Motor neuron (in vitro differentiated cells): ENCODE results near the gene KMT5C. TPM values are rescaled to one million over a fixed set of nuclear protein-coding genes. Genes with fewer than 3 reads are reported as not detected.

ENCODE experiments used
- ATAC-seq, 8 experiments: fragments of 200-7000 bp; cut with Tn5 transposase; replicated peaks in 6 of 8; 2 replicates each; pipeline ENCODE4 v1.8.0; 2021; ENCODE audit warnings: mild to moderate bottlenecking in 8 of 8, moderate library complexity in 8 of 8
- H3K27ac ChIP-seq, 2 donors: fragments of 250-450 bp; sonication (Bioruptor Pico); 2 replicates each; pipeline ENCODE4 v1.9.0; 2021; ENCODE audit warnings: antibody characterized with exemption in 2 of 2, mild to moderate bottlenecking in 2 of 2, moderate library complexity in 1 of 2
- H3K4me1 ChIP-seq, 2 donors: fragments of 250-450 bp; sonication (Bioruptor Pico); replicated peaks in 1 of 2; 2 replicates each; pipeline ENCODE4 v1.6.1; 2021; ENCODE audit warnings: antibody characterized with exemption in 2 of 2, mild to moderate bottlenecking in 2 of 2, moderate library complexity in 1 of 2
- H3K4me3 ChIP-seq, 5 donors: fragments of 250-450 bp; sonication (Bioruptor Pico); 2 replicates each; pipeline ENCODE4 v1.9.0; 2021; ENCODE audit warnings: antibody characterized with exemption in 5 of 5, mild to moderate bottlenecking in 5 of 5, moderate library complexity in 4 of 5
- WGBS, 10 experiments: fragments of 450-650 bp; shearing (Covaris generic); methylation state at CpG; one replicate each; pipeline ENCODE4 v1.0.0; 2022; 5-methylcytosine and 5-hydroxymethylcytosine counted together
- in situ Hi-C, 9 experiments: fragments of 400-800 bp; cut with MboI; loops; one replicate each; pipeline ENCODE4 v1.15.0; 2021; ENCODE audit warnings: low sequenced_read_pairs in 9 of 9, low pct_unique_long_range_greater_than_20kb in 2 of 9; ENCODE audit not compliant: unreplicated experiment in 9 of 9
- total RNA-seq, 8 experiments: library from RNA; unstranded; fragments of 300-600 nt; gene quantifications; 2 replicates each; pipeline versions ENCODE4 v1.2.3 to v1.2.4, GENCODE V29; 2022

Gene KMT5C
- 10 to 100 TPM in 6 of 8 experiments, 1 to 10 TPM in 2; 8.4 to 25.1 (median 20.9) TPM for total RNA-seq

DNA sequence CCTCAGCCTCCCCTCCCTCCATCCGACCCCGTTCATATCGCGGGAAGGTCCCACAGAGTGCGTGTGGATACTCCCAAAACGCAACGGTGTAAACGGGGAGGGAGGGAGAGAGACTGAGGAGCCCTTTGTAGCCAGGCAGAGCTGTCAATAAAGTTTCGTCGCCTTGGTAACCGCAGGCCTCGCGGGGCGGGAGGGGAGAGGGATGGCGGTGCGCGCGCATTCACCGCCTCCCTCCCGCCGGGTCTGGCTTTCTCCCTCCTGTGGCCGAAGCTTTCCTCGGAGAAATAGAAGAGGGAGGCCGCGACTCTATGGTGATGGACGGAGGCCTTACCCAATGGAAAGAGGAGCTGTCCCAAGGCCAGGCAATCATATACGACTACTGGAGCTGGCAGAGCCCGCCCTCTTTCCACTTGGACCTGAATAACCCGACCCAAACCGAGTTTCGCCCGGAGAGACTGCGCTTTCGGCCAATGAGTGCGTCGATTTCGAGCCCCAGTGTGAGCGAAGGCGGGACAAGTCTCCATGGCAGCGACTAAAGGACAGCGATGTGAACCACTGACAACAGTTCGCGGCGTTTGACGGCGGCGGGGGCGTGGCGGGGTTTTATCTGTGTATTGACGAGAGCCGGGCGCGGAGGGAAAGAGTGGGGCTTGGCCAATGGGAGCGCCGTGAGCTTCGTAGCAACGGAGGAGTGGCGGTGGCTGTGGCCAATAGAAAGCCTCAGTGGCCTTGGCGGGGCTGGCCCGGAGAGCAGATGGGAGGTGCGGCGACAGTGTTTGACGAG lies at the start of gene KMT5C:
TSS of gene KMT5C (plus strand) at position 772 of the 784 bp plus-strand sequence. CDS start 2,061 bp downstream, outside the sequence.
- Histone ChIP-seq H3K4me3 (peak within 1 kb of the TSS; percentile 49 to 62 (median 56)), H3K27ac (peak within 1 kb of the TSS; percentile 94 to 100), H3K4me1 (peaks cover 6 to 8% of the 10 kb centered on the region in 2 donors)
- in situ Hi-C loops: no loop called here
- 0 to 3% (median 0%) methylated on average over 1 to 16 of the region's 63 CpGs; no CpG with 5 or more reads in 5 of the 10 experiments for WGBS, 10 experiments
- ATAC-seq: peak; percentile 74 to 88 (median 85)

GRCh38 chr19:55297267-55297666 lies 42.4 kb upstream of the KMT5C start:
- in situ Hi-C loops: no loop called here
- no peak for ATAC-seq
- H3K4me1 ChIP-seq: peaks cover 18% of the 10 kb centered on the region in 2 donors
- H3K27ac ChIP-seq: no peak overlapping the region
- WGBS, 10 experiments: 83 to 100% (median 96%) methylated on average over 1 to 6 of the region's 10 CpGs; no CpG with 5 or more reads in 6 of the 10 experiments
- H3K4me3 ChIP-seq: no peak overlapping the region

DNA sequence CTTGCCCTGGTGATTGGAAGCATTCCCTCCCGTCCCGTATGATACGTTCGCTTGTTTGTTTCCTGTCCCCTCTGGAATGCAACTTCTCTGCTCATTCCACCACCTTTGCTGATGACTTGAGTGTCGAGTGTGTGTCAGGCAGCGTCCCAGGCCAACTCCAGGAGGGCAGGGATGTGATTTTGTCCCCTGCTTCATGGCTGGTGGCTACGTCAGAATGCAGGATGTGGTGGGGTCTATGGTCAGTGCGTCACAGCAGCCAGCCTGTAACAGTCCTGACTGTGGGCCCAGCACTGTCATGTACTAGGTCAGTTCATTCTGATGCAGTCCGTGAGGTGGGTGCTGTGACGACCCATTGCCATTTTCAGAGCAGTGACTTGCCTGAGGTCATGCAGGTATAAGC lies 39.7 kb upstream of the KMT5C start:
- no peak for ATAC-seq
- Histone ChIP-seq H3K27ac (peak overlapping the region in 1 of 2 donors; percentile 71), H3K4me1 (peaks cover 18% of the 10 kb centered on the region in 2 donors), H3K4me3 (no peak overlapping the region)
- in situ Hi-C loops: no loop called here
- WGBS, 10 experiments: 20 to 100% (median 98%) methylated on average over 1 to 8 of the region's 10 CpGs; no CpG with 5 or more reads in 6 of the 10 experiments

GRCh38 chr19:55300886-55301458 lies 38.7 kb upstream of the KMT5C start:
- in situ Hi-C loops: no loop called here

DNA sequence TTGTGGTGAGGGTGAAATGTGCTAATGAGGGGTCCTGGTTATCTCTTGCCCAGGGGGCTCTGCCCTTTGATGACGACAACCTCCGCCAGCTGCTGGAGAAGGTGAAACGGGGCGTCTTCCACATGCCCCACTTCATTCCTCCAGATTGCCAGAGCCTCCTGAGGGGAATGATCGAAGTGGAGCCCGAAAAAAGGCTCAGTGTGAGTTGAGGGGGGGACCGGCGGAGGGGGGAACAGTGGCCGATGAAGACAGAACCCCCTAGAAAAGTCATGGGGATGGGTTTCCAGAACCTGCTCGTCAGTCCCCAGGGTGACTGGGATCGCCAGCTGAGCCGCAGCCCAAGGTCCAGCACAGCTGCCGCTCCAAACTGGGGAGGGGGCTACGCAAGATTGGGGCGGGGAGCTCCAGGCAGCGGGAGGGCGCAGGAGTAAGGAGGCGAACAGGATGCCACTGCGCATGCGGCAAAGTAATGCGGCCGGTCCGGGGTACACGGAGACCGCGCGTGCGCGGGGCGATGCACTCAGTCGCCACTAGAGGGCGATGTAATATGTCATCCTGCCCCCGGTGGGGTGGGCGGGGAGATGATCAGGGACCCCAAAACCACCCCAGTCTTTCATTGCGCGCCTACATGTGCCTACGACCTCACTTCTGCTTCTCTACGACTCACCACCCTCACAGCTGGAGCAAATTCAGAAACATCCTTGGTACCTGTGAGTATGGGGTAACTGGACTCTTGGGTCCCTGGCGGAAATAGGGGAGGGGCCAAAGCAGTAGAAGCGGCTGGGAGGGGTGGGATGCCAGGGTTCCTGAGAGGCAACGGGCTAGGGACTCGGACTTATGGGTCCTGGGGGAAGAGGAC lies 38.0 kb upstream of the KMT5C start:
- H3K27ac ChIP-seq: peak overlapping the region; percentile 71 to 77
- in situ Hi-C loops: no loop called here
- WGBS, 10 experiments: 26 to 62% methylated on average over 7 to 10 of the region's 42 CpGs; no CpG with 5 or more reads in 8 of the 10 experiments

More at GRCh38 chr19:55300886-55301458, 38.7 kb upstream of the KMT5C start:
- H3K4me1 ChIP-seq: peaks cover 18% of the 10 kb centered on the region in 2 donors
- WGBS, 10 experiments: 8 to 83% (median 32%) methylated on average over 1 to 9 of the region's 15 CpGs; no CpG with 5 or more reads in 2 of the 10 experiments
- ATAC-seq: peak in 5 of 8 experiments; percentile 52 to 82 (median 73)
- peak overlapping the region; percentile 71 to 77 for H3K27ac ChIP-seq
- no peak overlapping the region for H3K4me3 ChIP-seq

GRCh38 chr19:55302318-55302703 lies 37.4 kb upstream of the KMT5C start:
- peaks cover 18% of the 10 kb centered on the region in 2 donors for H3K4me1 ChIP-seq
- WGBS, 10 experiments: 100% methylated on average over 2 of the region's 12 CpGs; no CpG with 5 or more reads in 9 of the 10 experiments
- H3K4me3 ChIP-seq: no peak overlapping the region
- ATAC-seq: no peak
- in situ Hi-C loops: no loop called here
- peak overlapping the region in 1 of 2 donors; percentile 71 for H3K27ac ChIP-seq

More for the DNA sequence above, 38.0 kb upstream of the KMT5C start:
- no peak overlapping the region for H3K4me3 ChIP-seq
- ATAC-seq: peak; percentile 83 to 95 (median 86)
- H3K4me1 ChIP-seq: peaks cover 18% of the 10 kb centered on the region in 2 donors

- Histone ChIP-seq H3K4me1 (peaks cover 18% of the 10 kb centered on the region in 2 donors), H3K4me3 (no peak overlapping the region), H3K27ac (no peak overlapping the region)
- in situ Hi-C loops: no loop called here
- ATAC-seq: no peak
- WGBS, 10 experiments: 97 to 100% (median 99%) methylated on average over 2 to 5 of the region's 11 CpGs; no CpG with 5 or more reads in 6 of the 10 experiments
These were observed 36.2 kb upstream of the KMT5C start for GRCh38 chr19:55303477-55303876.

DNA sequence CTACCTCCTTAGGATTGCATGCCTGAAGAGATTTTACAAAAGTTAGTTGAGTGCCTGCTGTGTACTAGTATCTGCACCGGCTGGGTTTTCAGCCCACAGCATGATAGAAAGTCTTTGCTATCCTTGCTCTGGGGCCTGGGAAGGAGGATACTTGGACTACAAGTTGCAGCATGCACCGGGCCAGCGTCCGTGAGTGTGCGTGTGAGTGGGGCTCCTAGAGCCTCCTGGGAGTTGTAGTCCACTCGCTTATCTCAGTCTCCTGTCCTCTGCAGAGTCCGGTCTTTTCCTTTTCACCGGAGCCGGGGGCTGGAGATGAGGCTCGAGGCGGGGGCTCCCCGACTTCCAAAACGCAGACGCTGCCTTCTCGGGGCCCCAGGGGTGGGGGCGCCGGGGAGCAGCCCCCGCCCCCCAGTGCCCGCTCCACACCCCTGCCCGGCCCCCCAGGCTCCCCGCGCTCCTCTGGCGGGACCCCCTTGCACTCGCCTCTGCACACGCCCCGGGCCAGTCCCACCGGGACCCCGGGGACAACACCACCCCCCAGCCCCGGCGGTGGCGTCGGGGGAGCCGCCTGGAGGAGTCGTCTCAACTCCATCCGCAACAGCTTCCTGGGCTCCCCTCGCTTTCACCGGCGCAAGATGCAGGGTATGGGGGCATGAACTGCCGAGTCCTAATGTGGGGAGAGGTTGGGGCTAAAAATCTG lies 35.2 kb upstream of the KMT5C start:
- Histone ChIP-seq H3K27ac (no peak overlapping the region), H3K4me1 (peaks cover 18% of the 10 kb centered on the region in 2 donors), H3K4me3 (no peak overlapping the region)
- peak in 2 of 8 experiments; percentile 17 to 51 for ATAC-seq
- in situ Hi-C loops: no loop called here
- WGBS, 10 experiments: 33 to 100% (median 67%) methylated on average over 1 to 12 of the region's 39 CpGs; no CpG with 5 or more reads in 3 of the 10 experiments

GRCh38 chr19:55304980-55305379 lies 34.7 kb upstream of the KMT5C start:
- Histone ChIP-seq H3K4me1 (peaks cover 18% of the 10 kb centered on the region in 2 donors), H3K27ac (no peak overlapping the region), H3K4me3 (no peak overlapping the region)
- in situ Hi-C loops: no loop called here
- ATAC-seq: no peak
- 40 to 96% (median 82%) methylated on average over 3 to 5 of the region's 14 CpGs; no CpG with 5 or more reads in 7 of the 10 experiments for WGBS, 10 experiments

GRCh38 chr19:55305491-55305890 lies 34.2 kb upstream of the KMT5C start:
- 40 to 98% (median 64%) methylated on average over 1 to 4 of the region's 9 CpGs; no CpG with 5 or more reads in 3 of the 10 experiments for WGBS, 10 experiments
- peak in 2 of 8 experiments; percentile 11 to 56 for ATAC-seq
- Histone ChIP-seq H3K4me1 (peaks cover 15 to 22% of the 10 kb centered on the region in 2 donors), H3K27ac (no peak overlapping the region), H3K4me3 (no peak overlapping the region)
- in situ Hi-C loops: no loop called here

GRCh38 chr19:55305983-55306562 lies 33.6 kb upstream of the KMT5C start:
- Histone ChIP-seq H3K4me1 (peaks cover 9 to 19% of the 10 kb centered on the region in 2 donors), H3K4me3 (no peak overlapping the region), H3K27ac (no peak overlapping the region)
- ATAC-seq: no peak
- WGBS, 10 experiments: 50 to 100% (median 79%) methylated on average over 1 to 9 of the region's 17 CpGs; no CpG with 5 or more reads in 2 of the 10 experiments
- in situ Hi-C loops: no loop called here

- no peak overlapping the region for H3K4me3 ChIP-seq
- no peak for ATAC-seq
- 60 to 100% (median 94%) methylated on average over 1 to 3 of the region's 3 CpGs; no CpG with 5 or more reads in 4 of the 10 experiments for WGBS, 10 experiments
- in situ Hi-C loops: no loop called here
- H3K27ac ChIP-seq: no peak overlapping the region
- peaks cover 3 to 13% of the 10 kb centered on the region in 2 donors for H3K4me1 ChIP-seq
These were observed 33.0 kb upstream of the KMT5C start for GRCh38 chr19:55306712-55307111.
